Prostate gland (tissue), 2 donors: ENCODE measurements around the gene VSTM2B. TPM values are rescaled to one million over a fixed set of nuclear protein-coding genes. Genes with fewer than 3 reads are reported as not detected.

ENCODE experiments used
- DNase-seq: peaks from one replicate; pipeline ENCODE4 v3.0.0-alpha.2; 2019; ENCODE audit warnings: low spot score
- H3K27ac ChIP-seq, 2 donors: fragments of 200-600 bp; sonication (generic); 2 replicates each; pipeline ENCODE4 v1.5.1; 2017 to 2019
- H3K27me3 ChIP-seq: fragments of 200-600 bp; sonication (generic); replicated peaks from 2 replicates; pipeline ENCODE4 v1.5.1; 2019; ENCODE audit not compliant: insufficient read depth
- H3K36me3 ChIP-seq, 2 donors: fragments of 200-600 bp; sonication (generic); 1 replicate in 1 of 2; 2 replicates in 1 of 2; pipeline versions ENCODE4 v1.5.1 to v1.8.1; 2017 to 2019
- H3K4me1 ChIP-seq: fragments of 200-600 bp; sonication (generic); replicated peaks from 2 replicates; pipeline ENCODE4 v1.5.1; 2019
- H3K4me3 ChIP-seq, 2 donors: fragments of 200-600 bp; sonication (generic); 2 replicates each; pipeline ENCODE4 v1.5.1; 2017 to 2019
- H3K9me3 ChIP-seq: fragments of 200-600 bp; sonication (generic); 2 replicates; pipeline ENCODE4 v1.5.1; 2017
- CTCF ChIP-seq, 4 experiments: fragments of 200-600 bp in 2 of 4; fragments of 450-650 bp in 2 of 4; sonication (generic) in 2 of 4; IDR thresholded peaks; 1 replicate in 3 of 4; 2 replicates in 1 of 4; pipeline ENCODE4 v1.5.1; 2016 to 2019; ENCODE audit warnings: antibody characterized with exemption in 4 of 4, mild to moderate bottlenecking in 2 of 4, moderate library complexity in 2 of 4
- POLR2A ChIP-seq: fragments of 450-650 bp; IDR thresholded peaks from one replicate; pipeline ENCODE4 v1.6.1; 2016; ENCODE audit warnings: antibody characterized with exemption, mild to moderate bottlenecking
- POLR2AphosphoS5 ChIP-seq: sonication (generic); formaldehyde crosslinking; IDR thresholded peaks from one replicate; pipeline ENCODE4 v1.6.1; 2017; ENCODE audit warnings: antibody characterized with exemption
- WGBS: methylation state at CpG from one replicate; pipeline ENCODE4 v1.1.5; 2018; 5-methylcytosine and 5-hydroxymethylcytosine counted together
- intact Hi-C: fragments of 100-400 bp; cut with DNase I; formaldehyde crosslinking; loops from one replicate; pipeline ENCODE4 v1.14.2; 2022
- total RNA-seq, 2 donors: library from RNA; depleted of rRNA; stranded (reverse); fragments of >200 nt; gene quantifications; one replicate each; pipeline ENCODE4 v1.1.0, GENCODE V29; 2016

The VSTM2B gene
- total RNA-seq, 2 donors from 2014 or later, result not detected

- intact Hi-C loops, result no loop called here
- Histone ChIP-seq H3K27ac (no peak overlapping the region), H3K4me3 (no peak overlapping the region), H3K36me3 (no peaks in the 10 kb centered on the region), H3K27me3 (no peaks in the 10 kb centered on the region), H3K9me3 (no peaks in the 10 kb centered on the region), H3K4me1 (no peaks in the 10 kb centered on the region)
- no peak for TF ChIP-seq CTCF (IDR thresholded peaks at IDR 0.05)
- no peak for TF ChIP-seq POLR2A
- TF ChIP-seq POLR2AphosphoS5, result no peak
- WGBS, result 79% methylated on average over 2 of the region's 2 CpGs
- no peak for DNase-seq
These were observed 60.6 kb downstream of the VSTM2B start for GRCh38 chr19:29586401-29586800.

GRCh38 chr19:29587059-29587458, 61.3 kb downstream of the VSTM2B start:
- TF ChIP-seq POLR2A, result no peak
- TF ChIP-seq CTCF (IDR thresholded peaks at IDR 0.05), result no peak
- TF ChIP-seq POLR2AphosphoS5, result no peak
- intact Hi-C loops, result no loop called here
- Histone ChIP-seq H3K4me1 (no peaks in the 10 kb centered on the region), H3K36me3 (no peaks in the 10 kb centered on the region), H3K4me3 (no peak overlapping the region), H3K9me3 (no peaks in the 10 kb centered on the region), H3K27ac (no peak overlapping the region), H3K27me3 (no peaks in the 10 kb centered on the region)
- 57% methylated on average over 3 of the region's 3 CpGs for WGBS
- no peak for DNase-seq

GRCh38 chr19:29587518-29587986, 61.8 kb downstream of the VSTM2B start:
- no peaks in the 10 kb centered on the region for H3K9me3 ChIP-seq
- intact Hi-C loops, result no loop called here
- H3K27ac ChIP-seq, result no peak overlapping the region
- H3K4me1 ChIP-seq, result no peaks in the 10 kb centered on the region
- H3K27me3 ChIP-seq, result no peaks in the 10 kb centered on the region
- H3K4me3 ChIP-seq, result no peak overlapping the region
- WGBS, result 49% methylated on average over 2 of the region's 2 CpGs
- DNase-seq, result no peak
- no peaks in the 10 kb centered on the region for H3K36me3 ChIP-seq
- TF ChIP-seq POLR2A, result no peak
- no peak for TF ChIP-seq CTCF (IDR thresholded peaks at IDR 0.05)
- TF ChIP-seq POLR2AphosphoS5, result no peak

- WGBS, result 85% methylated on average over 2 of the region's 2 CpGs
- Histone ChIP-seq H3K27me3 (no peaks in the 10 kb centered on the region), H3K4me3 (no peak overlapping the region), H3K27ac (no peak overlapping the region), H3K4me1 (no peaks in the 10 kb centered on the region), H3K9me3 (no peaks in the 10 kb centered on the region), H3K36me3 (no peaks in the 10 kb centered on the region)
- TF ChIP-seq POLR2A (no peak), CTCF (IDR thresholded peaks at IDR 0.05) (no peak)
- intact Hi-C loops, result no loop called here
- no peak for DNase-seq
These were observed 62.3 kb downstream of the VSTM2B start for GRCh38 chr19:29588095-29588494.

GRCh38 chr19:29590278-29590677, 64.5 kb downstream of the VSTM2B start:
- no peaks in the 10 kb centered on the region for H3K9me3 ChIP-seq
- no peak overlapping the region for H3K27ac ChIP-seq
- 49% methylated on average over 5 of the region's 5 CpGs for WGBS
- H3K4me1 ChIP-seq, result no peaks in the 10 kb centered on the region
- TF ChIP-seq POLR2A (no peak), CTCF (IDR thresholded peaks at IDR 0.05) (no peak), POLR2AphosphoS5 (no peak)
- no peaks in the 10 kb centered on the region for H3K36me3 ChIP-seq
- DNase-seq, result no peak
- intact Hi-C loops, result no loop called here
- H3K4me3 ChIP-seq, result no peak overlapping the region
- no peaks in the 10 kb centered on the region for H3K27me3 ChIP-seq
